ENCODE data around the gene ITGA2.

ITGA2 gene

DNA sequence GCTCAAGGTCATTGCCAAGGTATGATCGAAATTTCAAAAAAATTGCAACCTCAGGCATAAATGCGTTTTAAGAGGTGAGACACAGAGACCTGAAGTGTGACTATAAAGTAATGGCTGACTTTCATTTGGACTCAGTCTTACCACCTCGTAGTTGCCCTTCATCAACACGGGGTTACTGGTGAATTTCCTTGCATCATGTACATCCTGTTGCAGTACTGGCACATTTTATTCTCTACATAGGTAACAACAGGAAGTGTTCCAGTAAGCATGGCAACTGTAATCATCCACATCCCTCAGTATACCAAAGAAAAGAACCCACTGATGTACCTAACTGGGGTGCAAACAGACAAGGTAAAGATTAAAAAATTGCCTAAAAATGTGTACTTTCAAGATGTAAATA lies 91.1 kb downstream of the ITGA2 start:
- TF ChIP-seq, protein P1, sequence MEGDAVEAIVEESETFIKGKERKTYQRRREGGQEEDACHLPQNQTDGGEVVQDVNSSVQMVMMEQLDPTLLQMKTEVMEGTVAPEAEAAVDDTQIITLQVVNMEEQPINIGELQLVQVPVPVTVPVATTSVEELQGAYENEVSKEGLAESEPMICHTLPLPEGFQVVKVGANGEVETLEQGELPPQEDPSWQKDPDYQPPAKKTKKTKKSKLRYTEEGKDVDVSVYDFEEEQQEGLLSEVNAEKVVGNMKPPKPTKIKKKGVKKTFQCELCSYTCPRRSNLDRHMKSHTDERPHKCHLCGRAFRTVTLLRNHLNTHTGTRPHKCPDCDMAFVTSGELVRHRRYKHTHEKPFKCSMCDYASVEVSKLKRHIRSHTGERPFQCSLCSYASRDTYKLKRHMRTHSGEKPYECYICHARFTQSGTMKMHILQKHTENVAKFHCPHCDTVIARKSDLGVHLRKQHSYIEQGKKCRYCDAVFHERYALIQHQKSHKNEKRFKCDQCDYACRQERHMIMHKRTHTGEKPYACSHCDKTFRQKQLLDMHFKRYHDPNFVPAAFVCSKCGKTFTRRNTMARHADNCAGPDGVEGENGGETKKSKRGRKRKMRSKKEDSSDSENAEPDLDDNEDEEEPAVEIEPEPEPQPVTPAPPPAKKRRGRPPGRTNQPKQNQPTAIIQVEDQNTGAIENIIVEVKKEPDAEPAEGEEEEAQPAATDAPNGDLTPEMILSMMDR (IDR thresholded peaks at IDR 0.05) = no peak

DNA sequence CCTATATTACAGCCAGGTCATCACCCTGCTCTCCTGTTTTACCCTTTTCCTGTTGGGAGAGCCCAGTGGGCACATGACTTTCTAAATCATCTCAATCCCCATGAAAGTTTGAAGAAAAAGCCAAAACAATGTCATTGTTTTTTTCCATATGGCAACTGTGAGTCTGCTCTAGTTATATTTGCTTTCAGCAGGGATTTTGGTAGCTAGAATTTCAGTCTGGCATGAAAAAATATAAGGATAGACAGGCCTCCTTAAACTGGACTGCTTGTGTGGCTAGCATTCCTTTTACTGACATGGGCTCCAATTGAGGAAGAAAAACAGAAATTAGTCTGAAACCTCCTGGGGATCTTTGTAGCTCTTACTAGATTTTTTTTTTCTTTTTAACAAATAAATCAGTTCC lies 94.8 kb downstream of the ITGA2 start:
- TF ChIP-seq, protein P1 (IDR thresholded peaks at IDR 0.05) = no peak

DNA sequence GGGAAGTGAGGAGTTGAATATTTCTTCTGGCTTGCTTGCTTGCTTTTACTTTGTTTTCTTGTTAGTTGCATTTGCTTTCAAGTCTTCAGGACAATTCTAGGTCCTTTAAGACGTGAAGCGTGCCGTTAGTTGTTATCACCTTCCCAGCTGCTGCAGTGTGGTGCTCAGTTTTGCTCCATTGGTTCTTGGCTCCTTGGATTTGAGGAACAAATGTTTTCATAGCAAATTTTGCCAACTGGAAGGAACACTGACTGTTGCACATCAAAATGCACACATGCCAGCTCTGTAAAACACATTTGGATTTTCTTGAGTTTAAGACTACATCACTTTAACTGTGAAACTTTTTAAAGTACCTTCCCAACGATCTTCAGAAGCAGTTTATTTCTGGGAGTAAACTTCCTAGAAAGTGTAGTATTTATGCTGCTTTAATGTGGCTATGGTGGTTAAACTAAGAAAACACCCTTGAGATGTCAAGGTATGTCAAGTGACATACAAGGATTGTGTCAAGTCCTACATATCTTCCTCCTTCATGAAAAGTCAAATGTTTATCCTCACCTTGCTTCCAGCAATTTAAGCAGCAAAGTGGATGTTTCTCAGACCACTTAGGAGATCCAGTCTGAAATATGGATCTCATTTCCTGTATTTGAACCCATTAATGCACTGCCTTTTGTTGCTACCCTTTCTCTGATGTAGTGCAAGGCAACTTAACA lies 95.5 kb downstream of the ITGA2 start:
- TF ChIP-seq, protein P1 (IDR thresholded peaks at IDR 0.05) = no peak

DNA sequence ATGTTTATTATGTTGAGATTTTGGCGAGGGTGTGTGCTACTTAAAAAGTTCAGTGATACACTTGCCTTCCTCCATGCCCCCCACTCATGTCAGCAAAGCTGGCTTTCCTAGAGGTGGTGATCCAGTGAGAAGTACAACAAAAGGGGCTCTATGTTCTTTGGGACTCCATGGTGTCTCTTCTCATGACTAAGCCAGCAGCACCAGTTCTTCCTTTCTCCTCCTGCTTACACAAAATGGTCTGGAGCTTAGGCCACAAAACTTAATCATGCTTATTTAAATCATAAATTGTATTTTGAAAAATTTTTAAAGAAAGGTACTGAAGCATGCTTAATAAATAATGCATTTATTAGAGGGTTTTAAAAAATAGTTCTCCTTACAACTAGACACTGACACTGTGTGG lies 98.0 kb downstream of the ITGA2 start:
- TF ChIP-seq, protein P1 (IDR thresholded peaks at IDR 0.05) = no peak

DNA sequence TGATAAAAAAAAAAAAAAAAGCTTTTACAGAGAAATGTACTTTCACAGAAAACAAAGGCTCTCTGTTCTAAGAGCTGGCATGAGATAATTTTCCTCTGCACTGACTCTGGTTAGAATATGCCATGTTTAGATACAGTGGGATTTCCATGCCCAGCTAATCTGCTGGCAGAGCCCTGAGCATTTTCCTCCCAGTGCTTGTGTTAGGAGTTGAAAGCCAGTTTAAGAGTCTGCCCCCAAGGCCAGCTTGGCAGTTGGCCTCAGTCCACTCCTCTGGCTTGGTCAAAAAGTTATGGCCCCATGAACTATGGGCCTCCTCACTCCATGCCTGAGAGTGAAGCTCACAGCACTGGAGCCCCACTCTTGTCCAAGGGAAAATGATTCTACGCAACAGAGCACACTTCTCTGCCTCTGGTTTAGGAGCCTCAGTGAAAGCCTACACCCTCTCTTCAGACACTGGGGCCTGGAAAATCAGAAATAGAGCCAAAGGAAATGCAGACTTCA lies 98.5 kb downstream of the ITGA2 start:
- TF ChIP-seq, protein P1 (IDR thresholded peaks at IDR 0.05) = no peak

DNA sequence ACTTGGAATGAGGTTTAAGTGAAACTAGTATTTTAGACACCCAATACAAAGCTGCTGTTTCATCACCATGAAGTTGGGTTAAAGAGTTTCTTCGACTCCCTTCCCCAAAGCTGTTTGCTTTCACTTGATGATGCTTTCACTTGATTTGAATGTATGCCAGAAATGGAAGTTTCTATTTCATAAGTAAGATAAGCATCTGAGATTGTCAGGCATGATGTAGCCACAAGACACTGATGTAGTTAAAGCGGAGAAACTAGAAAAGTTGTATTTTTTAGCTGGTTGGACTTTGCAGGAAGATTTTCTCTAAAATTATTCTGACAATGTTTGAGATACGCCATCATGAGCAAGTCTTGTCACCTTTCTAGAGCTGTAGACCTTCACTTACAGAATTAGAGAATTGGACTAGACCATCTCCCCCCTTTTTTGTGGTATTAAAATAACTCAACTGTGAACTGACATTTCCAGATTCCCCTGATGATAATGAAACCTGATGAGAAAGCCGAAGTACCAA lies 100.4 kb downstream of the ITGA2 start:
- TF ChIP-seq, protein P1 (IDR thresholded peaks at IDR 0.05) = no peak

DNA sequence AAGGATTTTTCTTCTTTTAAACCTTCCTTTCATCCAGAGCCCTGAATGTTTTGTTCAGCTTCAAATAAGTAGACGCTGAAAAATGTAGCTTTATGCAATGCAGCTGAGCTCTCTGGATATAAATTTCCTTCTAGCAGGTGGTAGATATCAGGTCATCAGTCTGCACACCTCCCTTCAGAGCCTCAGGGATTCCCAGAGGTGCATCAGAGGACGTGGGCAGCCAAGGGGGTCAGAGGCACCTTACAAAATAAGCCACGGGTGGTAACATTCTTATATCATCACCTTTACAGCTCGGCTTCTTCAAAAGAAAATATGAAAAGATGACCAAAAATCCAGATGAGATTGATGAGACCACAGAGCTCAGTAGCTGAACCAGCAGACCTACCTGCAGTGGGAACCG lies 101.1 kb downstream of the ITGA2 start:
- TF ChIP-seq, protein P1 (IDR thresholded peaks at IDR 0.05) = no peak
